HG03060 (cell line): ENCODE data around the gene HPD.
"Not testable (repeated sequence)": the region's sequence is repeated elsewhere in the genome, so short reads cannot be mapped to it uniquely, and the experiment has no call there.

Experiments used
- ATAC-seq: cut with Tn5 transposase; IDR thresholded peaks from one replicate; pipeline ENCODE4 v1.9.1; 2021; ENCODE audit warnings: low read depth, moderate number of reproducible peaks; ENCODE audit not compliant: unreplicated experiment

HPD gene

GRCh38 chr12:121869229-121869628, 10.6 kb upstream of the HPD start:
- not testable (repeated sequence) for ATAC-seq

- ATAC-seq: no peak
These were observed 7.7 kb upstream of the HPD start for GRCh38 chr12:121866331-121866730.

DNA sequence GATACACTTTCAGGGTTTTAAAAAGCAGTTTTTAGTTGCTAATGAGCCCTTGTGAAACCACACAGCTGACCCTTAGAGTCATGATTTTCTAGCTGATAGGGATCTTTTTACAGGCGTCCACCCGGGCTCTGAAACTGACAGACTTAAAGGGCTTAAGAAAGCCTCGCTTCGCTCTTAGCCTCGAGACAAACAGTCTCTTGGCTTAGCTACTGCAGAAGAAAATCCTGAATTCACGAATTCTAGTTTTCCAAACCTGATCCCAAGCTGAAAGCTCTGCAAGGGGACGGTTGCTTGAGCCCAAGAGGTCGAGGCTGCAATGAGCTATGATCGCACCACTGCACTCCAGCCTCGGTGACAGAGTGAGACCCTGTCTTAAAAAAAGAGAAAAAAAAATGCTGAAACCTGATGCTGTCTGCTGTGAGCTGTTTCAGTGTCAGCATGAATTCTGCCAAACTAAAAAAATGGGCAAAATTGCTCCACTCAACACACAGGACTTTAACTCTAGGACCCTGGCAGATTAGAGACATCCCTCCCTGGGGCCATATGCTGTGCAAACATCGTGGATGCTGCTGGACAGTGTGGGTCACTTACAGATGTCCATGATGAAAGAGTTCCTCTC, 3.1 kb upstream of the HPD start:
- no peak for ATAC-seq

DNA sequence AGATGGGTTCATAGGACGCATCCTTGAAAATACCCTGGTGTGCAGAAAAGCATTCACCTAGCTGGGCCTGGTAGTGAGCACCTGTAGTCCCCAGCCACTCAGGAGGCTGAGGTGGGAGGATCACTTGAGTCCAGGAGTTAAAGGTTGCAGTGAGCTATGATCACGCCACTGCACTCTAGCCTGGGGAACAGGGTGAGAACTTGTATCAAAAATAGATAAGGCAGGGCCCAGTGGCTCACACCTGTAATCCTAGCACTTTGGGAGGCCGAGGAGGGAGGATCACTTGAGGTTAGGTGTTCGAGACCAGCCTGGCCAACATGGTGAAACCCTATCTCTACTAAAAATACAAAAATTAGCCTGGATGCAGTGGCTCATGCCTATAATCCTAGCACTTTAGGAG, 2.0 kb upstream of the HPD start:
- ATAC-seq: not testable (repeated sequence)

- no peak for ATAC-seq
These were observed 1.6 kb upstream of the HPD start for GRCh38 chr12:121860257-121860656.

DNA sequence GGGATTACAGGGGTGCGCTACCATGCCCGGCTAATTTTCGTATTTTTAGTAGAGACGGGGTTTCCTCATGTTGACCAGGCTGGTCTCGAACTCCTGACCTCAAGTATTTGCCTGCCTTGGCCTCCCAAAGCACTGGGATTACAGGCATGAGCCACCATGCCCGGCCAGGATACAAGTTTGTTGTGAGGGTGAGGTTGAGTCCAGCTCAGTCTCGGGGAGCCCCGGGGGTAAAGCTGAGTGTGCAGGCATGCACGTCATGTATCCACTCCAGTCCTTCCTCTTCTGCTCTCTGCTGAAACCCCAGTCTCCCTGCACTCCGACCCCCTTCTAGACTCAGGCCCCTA, 369 bp downstream of the HPD start:
- no peak for ATAC-seq

GRCh38 chr12:121857322-121858246, 1.1 kb downstream of the HPD start:
- ATAC-seq: no peak

GRCh38 chr12:121852392-121852791, 6.3 kb downstream of the HPD start:
- not testable (repeated sequence) for ATAC-seq

DNA sequence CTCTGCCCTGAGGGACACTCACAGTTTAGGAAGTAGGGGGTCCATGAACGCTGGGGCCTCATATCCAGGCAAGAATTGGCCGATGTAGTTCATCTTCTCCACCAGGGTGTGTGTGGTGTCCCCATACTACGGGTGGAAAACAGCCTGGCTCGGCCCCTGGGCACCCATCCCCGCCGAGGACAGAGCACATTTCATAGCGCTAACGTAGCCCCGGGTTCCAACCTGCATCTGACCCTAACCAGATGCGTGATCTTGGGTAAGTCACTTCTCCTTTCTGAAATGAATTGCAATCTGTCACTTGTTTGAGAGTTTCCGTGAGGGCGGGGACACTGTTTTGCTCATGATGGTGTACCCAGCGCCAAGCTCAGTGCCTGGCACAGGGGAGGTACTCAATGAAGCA, 9.0 kb downstream of the HPD start:
- ATAC-seq: no peak

DNA sequence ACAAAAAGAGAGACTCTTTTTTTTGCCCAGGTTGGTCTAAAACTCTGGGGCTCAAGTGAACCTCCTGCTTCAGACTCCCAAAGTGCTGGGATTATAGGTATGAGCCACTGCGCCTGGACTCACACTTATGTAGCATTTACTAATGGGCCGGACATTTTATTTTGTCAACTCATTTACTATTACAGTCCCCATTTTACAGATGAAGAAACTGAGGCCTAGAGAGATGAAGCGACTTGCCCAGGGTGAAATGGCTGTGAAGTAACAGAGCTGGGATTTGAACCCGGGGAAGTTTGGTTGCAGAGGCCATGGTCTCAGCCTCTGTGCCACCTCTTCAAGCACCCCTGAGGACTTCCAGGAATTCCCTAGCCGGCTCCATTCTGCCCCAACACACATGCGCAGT, 9.4 kb downstream of the HPD start:
- ATAC-seq: no peak

DNA sequence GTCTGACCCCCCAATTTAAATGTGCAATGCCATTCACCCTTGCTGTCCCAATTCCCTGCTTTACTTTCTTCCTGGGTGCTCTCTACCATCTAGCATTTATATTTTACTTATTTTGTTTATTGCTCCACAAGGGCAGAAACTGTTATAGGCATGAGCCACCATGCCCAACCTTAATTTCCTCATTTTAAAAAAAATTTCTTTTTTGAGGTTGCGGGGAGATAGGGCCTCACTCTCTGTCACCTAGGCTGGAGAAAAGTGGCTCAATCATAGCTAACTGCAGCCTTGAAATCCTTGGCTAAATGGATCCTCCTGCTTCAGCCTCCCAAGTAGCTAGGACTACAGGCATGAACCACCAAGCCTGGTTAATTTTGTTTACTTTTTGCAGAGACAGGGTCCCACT, 13.0 kb downstream of the HPD start:
- no peak for ATAC-seq

GRCh38 chr12:121843236-121843982, 15.2 kb downstream of the HPD start:
- no peak for ATAC-seq

DNA sequence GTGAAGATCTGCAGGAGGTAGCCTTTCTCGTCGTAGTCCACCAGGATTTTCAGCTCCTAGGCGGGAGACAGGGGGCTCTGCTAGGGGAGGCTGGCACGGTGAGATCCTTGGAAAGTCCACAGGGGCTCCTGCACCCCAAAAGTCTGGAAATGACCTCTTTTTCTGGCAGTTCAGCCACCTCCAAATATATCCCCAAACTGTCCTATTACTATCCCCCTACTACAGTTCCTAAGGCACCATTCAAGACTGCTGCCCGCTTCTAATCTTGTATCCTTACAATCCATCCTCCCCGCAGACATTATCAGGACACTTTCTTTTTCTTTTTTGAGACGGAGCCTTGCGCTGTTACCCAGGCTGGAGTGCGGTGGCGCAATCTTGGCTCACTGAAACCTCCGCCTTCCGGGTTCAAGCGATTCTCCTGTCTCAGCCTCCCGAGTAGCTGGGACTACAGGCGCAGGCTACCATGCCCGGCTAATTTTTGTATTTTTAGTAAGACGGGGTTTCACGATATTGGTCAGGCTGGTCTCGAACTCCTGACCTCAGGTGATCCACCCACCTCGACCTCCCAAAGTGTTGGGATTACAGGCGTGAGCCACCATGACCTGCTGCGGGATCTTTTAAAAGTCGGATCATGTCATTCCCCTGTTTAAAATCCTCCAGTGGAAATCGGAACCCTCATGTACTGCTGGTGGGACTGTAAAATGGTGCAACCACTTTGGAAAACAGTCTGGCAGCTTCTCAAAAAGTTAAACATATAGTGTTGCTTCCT, 18.5 kb downstream of the HPD start:
- no peak for ATAC-seq

DNA sequence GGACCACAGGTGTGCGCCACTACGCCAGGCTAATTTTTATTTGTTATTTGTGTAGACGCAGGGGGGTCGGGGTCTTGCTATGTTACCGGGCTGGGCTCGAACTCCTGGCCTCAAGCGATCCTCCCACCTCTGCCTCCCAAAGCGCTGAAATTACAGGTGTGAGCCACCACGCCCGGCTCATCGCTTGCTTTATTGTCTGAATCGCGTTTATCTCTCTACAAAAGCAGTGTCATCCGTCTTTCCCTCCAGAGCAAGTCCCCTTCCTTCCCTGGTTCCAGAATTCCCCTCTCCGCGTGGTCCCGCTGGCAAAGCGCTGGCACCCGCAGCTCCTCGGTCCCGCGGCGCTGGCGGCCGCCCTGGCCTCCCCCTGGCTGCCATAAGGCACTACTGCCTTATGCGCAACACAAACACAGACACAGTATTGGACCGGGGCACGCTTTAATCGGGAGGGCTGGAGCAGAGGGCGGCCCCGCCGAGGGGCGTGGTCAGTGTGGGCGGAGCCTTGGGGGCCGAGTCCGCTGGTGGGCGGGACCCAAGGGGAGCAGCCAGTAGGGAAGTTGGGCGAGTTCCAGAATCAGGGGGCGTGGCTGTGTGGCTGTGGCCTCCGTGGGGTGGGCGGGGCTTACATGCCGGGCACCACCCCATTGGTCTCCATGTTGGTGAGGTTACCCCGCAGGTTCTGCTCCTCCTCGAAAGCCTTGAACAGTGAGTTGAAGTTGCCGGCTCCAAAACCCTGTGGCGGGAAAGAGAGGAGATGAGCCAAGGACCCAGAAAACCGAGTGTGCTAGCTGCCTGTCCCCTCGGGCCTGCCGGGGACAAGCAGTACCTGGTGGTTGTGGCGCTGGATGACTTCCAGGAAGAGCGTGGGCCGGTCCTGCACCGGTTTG, 19.3 kb downstream of the HPD start:
- peak; percentile 91 for ATAC-seq

DNA sequence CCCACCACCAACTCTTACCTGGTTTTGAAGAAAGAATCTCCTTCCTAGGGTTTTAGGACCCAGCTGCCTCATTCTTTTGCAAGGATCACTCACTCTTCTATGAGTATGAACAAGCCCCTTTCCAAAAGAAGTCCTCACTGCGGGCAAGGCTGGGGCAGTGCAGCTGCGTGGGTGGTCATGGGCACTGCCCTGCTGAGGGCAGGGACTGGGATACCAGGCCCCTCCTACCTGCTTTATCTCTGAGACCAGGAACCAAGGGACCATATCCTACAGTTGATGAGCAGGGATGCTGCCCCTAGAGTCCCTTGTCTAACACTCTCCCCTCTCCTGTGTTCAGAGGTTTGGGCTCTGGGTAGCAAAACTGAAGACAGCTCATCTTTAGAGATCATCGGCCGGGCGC, 20.5 kb downstream of the HPD start:
- ATAC-seq: no peak

- no peak for ATAC-seq
These were observed 21.0 kb downstream of the HPD start for GRCh38 chr12:121837680-121838079.

DNA sequence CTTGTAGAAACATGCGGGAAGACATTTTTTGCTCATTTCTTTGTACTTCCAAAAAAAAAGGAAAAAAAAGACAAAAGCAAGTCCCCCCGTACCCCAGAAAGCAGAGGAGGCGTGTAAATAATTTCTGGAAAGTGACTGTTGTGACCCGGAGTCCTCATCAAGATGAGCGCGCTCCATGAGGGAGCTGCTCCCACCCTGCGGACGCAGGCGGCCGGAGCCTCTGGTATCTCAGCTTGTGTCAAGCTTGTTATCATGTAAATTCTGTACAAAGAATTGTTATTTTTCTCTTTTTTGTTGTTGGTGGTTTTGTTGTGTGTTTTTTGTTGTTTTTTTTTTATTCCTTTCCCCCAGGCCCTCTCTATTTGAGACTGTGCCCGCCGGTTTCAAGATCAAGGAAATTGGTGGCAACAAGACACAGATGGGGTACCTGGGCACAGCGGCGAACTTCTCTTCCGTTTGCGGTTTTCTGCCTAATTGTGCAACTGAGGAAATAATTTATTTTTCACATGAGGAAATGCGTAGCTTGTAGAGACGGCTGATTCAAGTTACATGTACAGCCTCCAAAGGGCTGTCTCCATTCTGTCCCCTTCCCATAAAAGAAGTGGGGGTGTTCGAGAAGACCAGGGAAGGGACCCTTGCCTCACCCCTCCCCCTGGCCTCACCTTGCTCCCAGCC, 27.0 kb downstream of the HPD start:
- ATAC-seq: no peak

DNA sequence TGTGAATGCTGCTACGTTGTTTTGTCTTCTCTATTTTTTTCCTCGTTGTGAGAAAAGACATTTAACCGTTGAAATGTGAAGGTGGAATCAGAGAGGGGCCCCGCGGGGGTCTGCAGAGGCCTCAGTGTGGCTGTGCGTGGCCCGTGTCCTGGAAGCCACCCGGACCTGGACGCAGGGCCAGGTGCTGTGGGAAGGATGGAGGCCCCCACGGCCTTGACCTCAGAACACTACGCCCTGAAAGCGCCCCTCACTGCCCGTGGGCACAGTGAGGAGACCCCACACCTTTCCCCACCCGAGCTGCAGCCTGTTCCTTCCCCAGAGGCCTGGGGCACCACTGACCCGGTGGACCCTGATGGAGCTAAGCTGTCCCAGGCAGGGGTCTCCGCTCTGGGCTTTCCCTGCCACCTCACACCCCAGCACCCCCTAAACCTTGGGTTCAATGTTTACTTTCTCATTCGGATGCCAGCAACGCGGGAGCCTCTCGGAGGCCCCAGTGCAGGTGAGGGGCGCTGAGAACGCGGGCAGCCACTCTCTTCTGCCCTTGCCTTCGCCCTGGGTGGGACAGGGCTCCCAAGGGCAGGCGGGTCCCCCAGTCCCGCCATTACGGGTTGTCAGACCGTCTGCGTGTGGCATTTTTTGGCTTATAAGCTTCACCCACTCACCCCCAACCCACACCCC, 27.9 kb downstream of the HPD start:
- no peak for ATAC-seq

DNA sequence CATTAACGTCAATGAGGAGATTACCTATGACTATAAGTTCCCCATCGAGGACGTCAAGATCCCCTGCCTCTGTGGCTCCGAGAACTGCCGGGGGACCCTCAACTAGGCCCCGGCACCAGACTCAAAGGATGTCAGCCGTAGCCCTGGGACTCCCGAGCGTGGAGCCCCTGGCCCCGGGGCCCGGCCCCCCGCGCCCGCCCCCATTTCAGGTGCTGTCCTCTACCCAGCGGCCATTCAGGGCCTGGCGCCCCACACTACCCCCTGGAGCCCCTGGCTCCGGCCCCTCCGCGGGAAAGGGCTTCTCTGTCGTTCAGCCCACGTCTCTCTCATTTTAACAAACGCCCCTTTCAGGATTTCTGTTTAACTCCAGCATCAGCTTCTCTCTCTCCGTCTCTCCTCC, 28.5 kb downstream of the HPD start:
- ATAC-seq: no peak
